K562 (cell line): ENCODE data around the gene HRH4. TPM values are rescaled to one million over a fixed set of nuclear protein-coding genes. Genes with fewer than 3 reads are reported as not detected.
A peak's percentile ranks its signal among the peaks of the same experiment; 100 is the strongest.

Experiments
- ATF4 ChIP-seq: fragments of 450-650 bp; formaldehyde crosslinking; IDR thresholded peaks from 2 replicates; pipeline ENCODE4 v1.4.0; 2022; ENCODE audit warnings: mild to moderate bottlenecking, moderate library complexity
- BCLAF1 ChIP-seq, 2 experiments: fragments of 450-650 bp in 1 of 2; IDR thresholded peaks; 2 replicates each; pipeline ENCODE4 v1.6.1; 2011 to 2017; ENCODE audit warnings: low read depth in 2 of 2, antibody characterized with exemption in 1 of 2, borderline replicate concordance in 1 of 2, low read length in 1 of 2, mild to moderate bottlenecking in 1 of 2, mixed read lengths in 1 of 2; ENCODE audit not compliant: control insufficient read depth in 1 of 2
- BRD4 ChIP-seq: fragments of 200-600 bp; sonication (generic); IDR thresholded peaks from 2 replicates; pipeline ENCODE4 v1.6.1; 2017; ENCODE audit warnings: inconsistent platforms
- CC2D1A ChIP-seq: fragments of 450-650 bp; IDR thresholded peaks from 2 replicates; pipeline ENCODE4 v1.6.1; 2017; ENCODE audit warnings: mild to moderate bottlenecking
- E2F3 ChIP-seq: fragments of 250-450 bp; sonication (Bioruptor Pico); IDR thresholded peaks from 2 replicates; pipeline ENCODE4 v1.4.0; 2020; ENCODE audit warnings: mild to moderate bottlenecking
- ERF ChIP-seq: fragments of 450-650 bp; formaldehyde crosslinking; IDR thresholded peaks from 2 replicates; pipeline ENCODE4 v1.4.0; 2020; ENCODE audit warnings: mild to moderate bottlenecking, mixed read lengths
- ESRRA ChIP-seq: fragments of 450-650 bp; IDR thresholded peaks from 2 replicates; pipeline ENCODE4 v1.6.1; 2014; ENCODE audit warnings: low read depth, mild to moderate bottlenecking, moderate library complexity, borderline replicate concordance
- HNRNPLL ChIP-seq: fragments of 200-400 bp; formaldehyde crosslinking; IDR thresholded peaks from 2 replicates; pipeline ENCODE4 v1.6.1; 2017; ENCODE audit warnings: low read length, low read depth, mild to moderate bottlenecking; ENCODE audit not compliant: poor library complexity, severe bottlenecking
- MNT ChIP-seq, 2 experiments: fragments of 450-650 bp; conservative IDR thresholded peaks; 2 replicates each; pipeline ENCODE4 v1.6.1; 2017; ENCODE audit warnings: mild to moderate bottlenecking in 2 of 2, moderate library complexity in 2 of 2
- PHF20 ChIP-seq: fragments of 450-650 bp; IDR thresholded peaks from 2 replicates; pipeline ENCODE4 v1.6.1; 2018; ENCODE audit not compliant: partially characterized antibody
- PHF8 ChIP-seq: fragments of 200-600 bp; sonication (generic); IDR thresholded peaks from 2 replicates; pipeline ENCODE4 v1.6.1; 2012; ENCODE audit warnings: mixed run types, mild to moderate bottlenecking, inconsistent platforms, low read length, moderate library complexity, borderline replicate concordance
- POLR2A ChIP-seq: fragments of 450-650 bp; conservative IDR thresholded peaks from 2 replicates; pipeline ENCODE4 v1.6.1; 2016
- PPARD ChIP-seq: fragments of 250-450 bp; sonication (Bioruptor Pico); IDR thresholded peaks from 2 replicates; pipeline ENCODE4 v1.8.0; 2022; ENCODE audit warnings: inconsistent platforms, mild to moderate bottlenecking, moderate library complexity
- SAP30 ChIP-seq: fragments of 200-600 bp; sonication (generic); IDR thresholded peaks from 2 replicates; pipeline ENCODE4 v1.6.1; 2012; ENCODE audit warnings: borderline replicate concordance, low read depth, mild to moderate bottlenecking, moderate library complexity, low read length, control low read depth, inconsistent platforms; ENCODE audit not compliant: insufficient read depth, poor library complexity, severe bottlenecking
- SREBF2 ChIP-seq: sonication (generic); formaldehyde crosslinking; IDR thresholded peaks from 2 replicates; pipeline ENCODE4 v1.4.0; 2020; ENCODE audit warnings: mild to moderate bottlenecking, missing genetic modification reagents
- TAF15 ChIP-seq: fragments of 200-400 bp; formaldehyde crosslinking; IDR thresholded peaks from 2 replicates; pipeline ENCODE4 v1.6.1; 2017; ENCODE audit warnings: mild to moderate bottlenecking, low read depth, low read length, moderate library complexity
- TCFL5 ChIP-seq: fragments of 250-450 bp; sonication (Bioruptor Pico); conservative IDR thresholded peaks from 2 replicates; pipeline ENCODE4 v1.6.1; 2021; ENCODE audit warnings: mild to moderate bottlenecking, moderate library complexity, matching md5 sums
- ZBED1 ChIP-seq: IDR thresholded peaks from 2 replicates; pipeline ENCODE4 v1.6.1; 2014
- ZFX ChIP-seq: sonication (generic); formaldehyde crosslinking; IDR thresholded peaks from 2 replicates; pipeline ENCODE4 v1.8.0; 2022; ENCODE audit warnings: mild to moderate bottlenecking, missing genetic modification reagents, moderate library complexity
- ZNF282 ChIP-seq: sonication (generic); formaldehyde crosslinking; IDR thresholded peaks from 2 replicates; pipeline ENCODE4 v1.8.1; 2023; ENCODE audit warnings: missing genetic modification reagents
- ZNF511 ChIP-seq: sonication (generic); formaldehyde crosslinking; IDR thresholded peaks from 2 replicates; pipeline ENCODE4 v1.8.0; 2022; ENCODE audit warnings: mild to moderate bottlenecking, missing genetic modification reagents
- ZNF707 ChIP-seq: fragments of 250-450 bp; sonication (Bioruptor Pico); conservative IDR thresholded peaks from 2 replicates; pipeline ENCODE4 v1.8.0; 2022; ENCODE audit warnings: inconsistent platforms, mild to moderate bottlenecking, moderate library complexity
- polyA plus RNA-seq, 8 experiments: library from polyadenylated mRNA; depleted of rRNA in 4 of 8; stranded (reverse) in 5 of 8; unstranded in 3 of 8; fragments of >200 nt; fragmentation: Nextera tagmentation in 2 of 8; fragmentation: Illumina TruSeq in 1 of 8; extraction: Ambion mirVana in 2 of 8; extraction: Trizol in 1 of 8; gene quantifications; 2 replicates each; pipeline versions ENCODE4 v1.2.1 to v1.2.3, GENCODE V29; 2011 to 2014; ENCODE audit warnings: inconsistent platforms in 1 of 8, missing spikeins in 1 of 8
- total RNA-seq, 7 experiments: library from RNA; depleted of rRNA in 6 of 7; stranded (reverse); fragments of >200 nt in 6 of 7; fragmentation: Illumina TruSeq in 2 of 7; extraction: Trizol in 2 of 7; gene quantifications; 2 replicates each; pipeline versions ENCODE4 v1.2.1 to v1.2.3, GENCODE V29; 2011 to 2021; ENCODE audit warnings: low replicate concordance in 1 of 7

HRH4 gene
- total and polyA plus RNA-seq, 9 of the 15 experiments (the other 6 are each of a cell fraction or from before 2014, with no cell fraction given): not detected

GRCh38 chr18:24426398-24427294 lies 33.8 kb upstream of the HRH4 start, which contains the start of gene IMPACT (continued):
- TF ChIP-seq HNRNPLL: peak; percentile 32
- no peak for TF ChIP-seq ZNF282 (CRISPR knock-in tag)
- peak; percentile 97 for TF ChIP-seq ERF (CRISPR knock-in tag)
- TF ChIP-seq SAP30: peak; percentile 41
- peak; percentile 49; the same call in 1 of the 2 replicates for TF ChIP-seq ESRRA
- TF ChIP-seq ZBED1: no peak
- TF ChIP-seq MNT (conservative IDR thresholded peaks at IDR 0.05): peak; percentile 69 to 75
- no peak for TF ChIP-seq SREBF2 (CRISPR knock-in tag)
- no peak for TF ChIP-seq CC2D1A
- TF ChIP-seq POLR2A: peak; percentile 72
- no peak for TF ChIP-seq PPARD (CRISPR knock-in tag)
- TF ChIP-seq ATF4 (CRISPR knock-in tag): peak; percentile 69
- peak; percentile 39; the same call in 1 of the 2 replicates for TF ChIP-seq ZNF511
- TF ChIP-seq PHF20: peak; percentile 93
- peak; percentile 95 for TF ChIP-seq E2F3 (CRISPR knock-in tag)
- peak; percentile 77 for TF ChIP-seq ZNF707
- peak; percentile 82 for TF ChIP-seq ZFX (CRISPR knock-in tag)
- peak; percentile 89 for TF ChIP-seq BRD4
- peak; percentile 93 for TF ChIP-seq PHF8
- TF ChIP-seq TCFL5: peak; percentile 50; the same call in 1 of the 2 replicates
- no peak for TF ChIP-seq TAF15
- TF ChIP-seq BCLAF1 (IDR thresholded peaks at IDR 0.05; ENCODE audit: borderline replicate concordance in 1 of 2, control insufficient read depth in 1 of 2, low read depth in 2 of 2, low read length in 1 of 2): no peak
